KMS-11 (cell line): ENCODE data around the gene CNTFR.

ENCODE experiments used
- H2AFZ ChIP-seq: fragments of 200-600 bp; sonication (generic); 2 replicates; pipeline ENCODE4 v1.6.1; 2016; ENCODE audit warnings: antibody characterized with exemption, mixed run types, low read depth
- H3K27ac ChIP-seq: fragments of 200-600 bp; sonication (generic); 2 replicates; pipeline ENCODE4 v1.6.1; 2016; ENCODE audit warnings: mild to moderate bottlenecking, mixed run types
- H3K27me3 ChIP-seq: fragments of 200-600 bp; sonication (generic); 2 replicates; pipeline ENCODE4 v1.6.1; 2017; ENCODE audit warnings: mild to moderate bottlenecking, low read depth, mixed run types, moderate library complexity; ENCODE audit not compliant: insufficient read depth
- H3K36me3 ChIP-seq: fragments of 200-600 bp; sonication (generic); 2 replicates; pipeline ENCODE4 v1.6.1; 2017; ENCODE audit warnings: mild to moderate bottlenecking, mixed run types; ENCODE audit not compliant: insufficient read depth
- H3K4me1 ChIP-seq: fragments of 200-600 bp; sonication (generic); 2 replicates; pipeline ENCODE4 v1.6.1; 2016; ENCODE audit warnings: mild to moderate bottlenecking, low read depth, mixed run types; ENCODE audit not compliant: poor library complexity, severe bottlenecking
- H3K4me2 ChIP-seq: fragments of 200-600 bp; sonication (generic); 2 replicates; pipeline ENCODE4 v1.7.0; 2016; ENCODE audit warnings: mild to moderate bottlenecking, mixed run types
- H3K4me3 ChIP-seq: fragments of 200-600 bp; sonication (generic); IDR thresholded peaks from 2 replicates; pipeline ENCODE4 v1.6.1; 2017; ENCODE audit warnings: low read depth, low read length, mixed read lengths; ENCODE audit not compliant: insufficient read depth
- H3K79me2 ChIP-seq: fragments of 200-600 bp; sonication (generic); 2 replicates; pipeline ENCODE4 v1.6.1; 2016; ENCODE audit warnings: low read depth, mixed run types; ENCODE audit not compliant: insufficient read depth
- H3K9ac ChIP-seq: fragments of 200-600 bp; sonication (generic); 2 replicates; pipeline ENCODE4 v1.6.1; 2016; ENCODE audit warnings: mild to moderate bottlenecking, mixed run types
- H4K20me1 ChIP-seq: fragments of 200-600 bp; sonication (generic); 2 replicates; pipeline ENCODE4 v1.6.1; 2016; ENCODE audit warnings: mild to moderate bottlenecking, mixed run types; ENCODE audit not compliant: insufficient read depth
- CTCF ChIP-seq: fragments of 200-600 bp; sonication (generic); conservative IDR thresholded peaks from 2 replicates; pipeline ENCODE4 v1.6.1; 2017; ENCODE audit warnings: low read depth, mild to moderate bottlenecking, antibody characterized with exemption, low read length, moderate library complexity, mixed read lengths

CNTFR gene

GRCh38 chr9:34522091-34522887 lies 67.2 kb downstream of the CNTFR start:
- H3K4me2 ChIP-seq, result peak overlapping the region; percentile 73
- H3K9ac ChIP-seq, result no peak overlapping the region
- H4K20me1 ChIP-seq, result no peaks in the 10 kb centered on the region
- no peak overlapping the region for H3K4me3 ChIP-seq
- no peak overlapping the region for H3K27ac ChIP-seq
- TF ChIP-seq CTCF, result no peak
- no peaks in the 10 kb centered on the region for H3K79me2 ChIP-seq
- H3K27me3 ChIP-seq, result peaks cover 12% of the 10 kb centered on the region; the same call in 1 of the 2 replicates
- H3K36me3 ChIP-seq, result no peaks in the 10 kb centered on the region
- peak overlapping the region; percentile 59 for H2AFZ ChIP-seq
- H3K4me1 ChIP-seq, result peaks cover 5% of the 10 kb centered on the region

- Histone ChIP-seq H2AFZ (no peak overlapping the region), H3K4me2 (no peak overlapping the region), H3K9ac (no peak overlapping the region), H3K4me1 (peaks cover 5% of the 10 kb centered on the region), H3K36me3 (no peaks in the 10 kb centered on the region), H3K27ac (no peak overlapping the region), H3K4me3 (no peak overlapping the region), H3K79me2 (no peaks in the 10 kb centered on the region), H4K20me1 (no peaks in the 10 kb centered on the region), H3K27me3 (peaks cover 12% of the 10 kb centered on the region; the same call in 1 of the 2 replicates)
- no peak for TF ChIP-seq CTCF
These were observed 68.0 kb downstream of the CNTFR start for GRCh38 chr9:34521406-34522045.

- no peak overlapping the region for H3K9ac ChIP-seq
- H3K27me3 ChIP-seq, result peaks cover 12% of the 10 kb centered on the region; the same call in 1 of the 2 replicates
- no peak overlapping the region for H3K27ac ChIP-seq
- no peak overlapping the region for H2AFZ ChIP-seq
- H3K4me2 ChIP-seq, result no peak overlapping the region
- no peaks in the 10 kb centered on the region for H4K20me1 ChIP-seq
- H3K4me1 ChIP-seq, result peaks cover 5% of the 10 kb centered on the region
- no peaks in the 10 kb centered on the region for H3K36me3 ChIP-seq
- no peak for TF ChIP-seq CTCF
- no peaks in the 10 kb centered on the region for H3K79me2 ChIP-seq
- no peak overlapping the region for H3K4me3 ChIP-seq
These were observed 68.8 kb downstream of the CNTFR start for GRCh38 chr9:34520505-34521385.

- Histone ChIP-seq H3K9ac (no peak overlapping the region), H3K79me2 (no peaks in the 10 kb centered on the region), H3K27me3 (peaks cover 6% of the 10 kb centered on the region; the same call in 1 of the 2 replicates), H3K27ac (no peak overlapping the region), H2AFZ (no peak overlapping the region), H3K36me3 (no peaks in the 10 kb centered on the region), H4K20me1 (no peaks in the 10 kb centered on the region), H3K4me2 (no peak overlapping the region), H3K4me3 (no peak overlapping the region), H3K4me1 (peaks cover 5% of the 10 kb centered on the region)
- TF ChIP-seq CTCF, result no peak
These were observed 69.4 kb downstream of the CNTFR start for GRCh38 chr9:34520096-34520495.
